Neural crest cell (in vitro differentiated cells): ENCODE measurements around the gene PTGIS. TPM values are rescaled to one million over a fixed set of nuclear protein-coding genes. Genes with fewer than 3 reads are reported as not detected.

Source experiments
- DNase-seq: peaks from one replicate; pipeline ENCODE4 v3.0.0; 2021; ENCODE audit warnings: low read depth, mixed read lengths, low spot score
- H3K27ac Mint-ChIP-seq: one replicate; pipeline ENCODE4 v1.8.0; 2021; ENCODE audit warnings: mild to moderate bottlenecking, mixed read lengths; ENCODE audit not compliant: unreplicated experiment
- H3K27me3 Mint-ChIP-seq: 2 replicates; pipeline ENCODE4 v1.8.0; 2021; ENCODE audit warnings: low read depth, mild to moderate bottlenecking, mixed read lengths
- H3K36me3 Mint-ChIP-seq: 2 replicates; pipeline ENCODE4 v1.8.0; 2021; ENCODE audit warnings: low read depth, mild to moderate bottlenecking, mixed read lengths
- H3K4me1 Mint-ChIP-seq: 2 replicates; pipeline ENCODE4 v1.8.0; 2021; ENCODE audit warnings: mixed read lengths
- H3K4me3 Mint-ChIP-seq: one replicate; pipeline ENCODE4 v1.8.0; 2021; ENCODE audit warnings: mild to moderate bottlenecking, mixed read lengths
- H3K9me3 Mint-ChIP-seq: 2 replicates; pipeline ENCODE4 v1.8.0; 2021; ENCODE audit warnings: mixed read lengths
- total RNA-seq: library from RNA; stranded (reverse); gene quantifications from 2 replicates; pipeline ENCODE4 v1.2.1, GENCODE V29; 2021
- TF ChIP-seq, protein P1 (sequence below): fragments of 200-600 bp; sonication (generic); conservative IDR thresholded peaks from 2 replicates; pipeline ENCODE4 v1.5.0; 2021; ENCODE audit warnings: antibody characterized with exemption, mild to moderate bottlenecking

PTGIS gene
- total RNA-seq, 1 donor from 2014 or later: 7.1 TPM

- no peak overlapping the region for H3K4me3 Mint-ChIP-seq
- H3K4me1 Mint-ChIP-seq: peaks cover 6% of the 10 kb centered on the region
- H3K36me3 Mint-ChIP-seq: no peaks in the 10 kb centered on the region
- DNase-seq: no peak
- no peaks in the 10 kb centered on the region for H3K9me3 Mint-ChIP-seq
- H3K27me3 Mint-ChIP-seq: no peaks in the 10 kb centered on the region
- no peak overlapping the region for H3K27ac Mint-ChIP-seq
- TF ChIP-seq, protein P1, sequence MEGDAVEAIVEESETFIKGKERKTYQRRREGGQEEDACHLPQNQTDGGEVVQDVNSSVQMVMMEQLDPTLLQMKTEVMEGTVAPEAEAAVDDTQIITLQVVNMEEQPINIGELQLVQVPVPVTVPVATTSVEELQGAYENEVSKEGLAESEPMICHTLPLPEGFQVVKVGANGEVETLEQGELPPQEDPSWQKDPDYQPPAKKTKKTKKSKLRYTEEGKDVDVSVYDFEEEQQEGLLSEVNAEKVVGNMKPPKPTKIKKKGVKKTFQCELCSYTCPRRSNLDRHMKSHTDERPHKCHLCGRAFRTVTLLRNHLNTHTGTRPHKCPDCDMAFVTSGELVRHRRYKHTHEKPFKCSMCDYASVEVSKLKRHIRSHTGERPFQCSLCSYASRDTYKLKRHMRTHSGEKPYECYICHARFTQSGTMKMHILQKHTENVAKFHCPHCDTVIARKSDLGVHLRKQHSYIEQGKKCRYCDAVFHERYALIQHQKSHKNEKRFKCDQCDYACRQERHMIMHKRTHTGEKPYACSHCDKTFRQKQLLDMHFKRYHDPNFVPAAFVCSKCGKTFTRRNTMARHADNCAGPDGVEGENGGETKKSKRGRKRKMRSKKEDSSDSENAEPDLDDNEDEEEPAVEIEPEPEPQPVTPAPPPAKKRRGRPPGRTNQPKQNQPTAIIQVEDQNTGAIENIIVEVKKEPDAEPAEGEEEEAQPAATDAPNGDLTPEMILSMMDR: no peak
Observed at GRCh38 chr20:49597825-49598395, 30.0 kb upstream of the PTGIS start.

- H3K36me3 Mint-ChIP-seq: no peaks in the 10 kb centered on the region
- H3K4me3 Mint-ChIP-seq: no peak overlapping the region
- peaks cover 6% of the 10 kb centered on the region for H3K4me1 Mint-ChIP-seq
- H3K27ac Mint-ChIP-seq: peak overlapping the region; percentile 5
- H3K27me3 Mint-ChIP-seq: no peaks in the 10 kb centered on the region
- DNase-seq: no peak
- H3K9me3 Mint-ChIP-seq: no peaks in the 10 kb centered on the region
- TF ChIP-seq, protein P1: no peak
Observed at GRCh38 chr20:49595811-49596561, 28.0 kb upstream of the PTGIS start.

- Mint-ChIP-seq H3K4me1 (peaks cover 6% of the 10 kb centered on the region), H3K27ac (peak overlapping the region; percentile 5), H3K27me3 (no peaks in the 10 kb centered on the region), H3K36me3 (no peaks in the 10 kb centered on the region), H3K4me3 (no peak overlapping the region), H3K9me3 (no peaks in the 10 kb centered on the region)
- TF ChIP-seq, protein P1: no peak
- no peak for DNase-seq
Observed at GRCh38 chr20:49595346-49595745, 27.4 kb upstream of the PTGIS start.

DNA sequence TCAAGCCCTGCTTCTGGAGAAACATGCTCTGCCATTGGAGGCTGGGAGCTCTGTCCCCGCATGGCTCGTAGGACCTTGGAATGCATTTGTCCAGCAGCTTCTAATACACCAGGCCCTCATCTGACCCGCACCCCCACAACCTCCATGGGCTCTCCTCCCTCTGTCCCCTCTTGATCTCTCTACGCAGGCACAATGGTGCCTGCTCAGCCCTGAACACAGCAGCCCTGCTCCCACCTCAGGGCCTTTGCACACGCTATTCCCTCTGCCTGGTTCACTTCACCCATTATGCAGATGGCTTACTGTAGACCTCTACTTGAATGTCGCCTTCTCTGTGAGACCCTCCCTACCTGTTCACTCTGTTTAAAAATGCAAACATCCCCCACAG, 27.0 kb upstream of the PTGIS start:
- H3K4me3 Mint-ChIP-seq: no peak overlapping the region
- H3K4me1 Mint-ChIP-seq: peaks cover 6% of the 10 kb centered on the region
- H3K36me3 Mint-ChIP-seq: no peaks in the 10 kb centered on the region
- no peaks in the 10 kb centered on the region for H3K27me3 Mint-ChIP-seq
- H3K27ac Mint-ChIP-seq: peak overlapping the region; percentile 5
- no peaks in the 10 kb centered on the region for H3K9me3 Mint-ChIP-seq
- TF ChIP-seq, protein P1: no peak
- no peak for DNase-seq

- DNase-seq: no peak
- Mint-ChIP-seq H3K4me3 (no peak overlapping the region), H3K4me1 (peaks cover 6% of the 10 kb centered on the region), H3K27ac (no peak overlapping the region), H3K27me3 (no peaks in the 10 kb centered on the region), H3K9me3 (no peaks in the 10 kb centered on the region), H3K36me3 (no peaks in the 10 kb centered on the region)
- TF ChIP-seq, protein P1: no peak
Observed at GRCh38 chr20:49594143-49594930, 26.4 kb upstream of the PTGIS start.
